ENCODE data around the gene MYZAP.
A peak's percentile ranks its signal among the peaks of the same experiment; 100 is the strongest.

The MYZAP gene

GRCh38 chr15:57563416-57563815 lies 28.3 kb upstream of the MYZAP start:
- no peak for DNase-seq

DNA sequence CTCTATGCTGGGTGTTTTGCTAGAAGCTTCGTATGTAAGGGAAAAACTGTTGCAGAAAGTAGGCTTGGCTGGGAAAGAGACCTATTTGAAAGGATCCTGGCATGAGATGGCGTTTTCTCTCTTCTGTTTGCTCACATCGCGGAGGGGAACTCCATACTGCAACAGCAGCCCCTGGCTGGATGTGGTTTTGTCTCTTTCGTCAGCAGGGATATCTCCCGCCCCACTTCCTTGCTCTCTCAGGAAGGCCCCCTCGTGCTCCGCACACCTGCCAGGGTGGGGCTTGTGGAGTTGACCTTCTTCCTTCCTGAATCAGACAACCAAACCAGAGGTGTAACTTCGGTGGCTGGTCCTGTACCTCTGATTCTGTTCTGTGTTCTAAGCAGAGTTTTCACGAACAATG lies 26.4 kb upstream of the MYZAP start:
- DNase-seq = peak; percentile 57

- no peak for DNase-seq
Observed at GRCh38 chr15:57566834-57567233, 24.9 kb upstream of the MYZAP start.

GRCh38 chr15:57567891-57568290 lies 23.8 kb upstream of the MYZAP start:
- no peak for DNase-seq

DNA sequence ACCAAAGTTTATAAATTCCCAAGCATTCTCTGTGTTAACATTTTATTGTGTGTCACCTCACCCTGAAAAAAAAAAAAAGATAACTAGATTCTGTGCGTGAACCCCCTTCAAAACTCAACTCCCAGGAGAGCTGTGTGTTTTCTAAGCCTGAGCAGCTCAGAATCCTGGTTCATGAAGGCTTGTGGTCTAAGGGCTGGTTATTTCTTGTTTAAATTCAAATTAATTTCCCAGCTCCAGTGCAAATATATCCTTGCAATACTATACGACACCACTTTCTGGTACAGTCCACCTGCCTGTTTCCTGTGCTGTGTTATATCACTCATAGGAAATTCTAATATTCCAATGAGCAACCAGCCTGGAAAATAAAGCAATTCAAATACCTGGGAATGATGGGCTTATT lies 23.4 kb upstream of the MYZAP start:
- no peak for DNase-seq

DNA sequence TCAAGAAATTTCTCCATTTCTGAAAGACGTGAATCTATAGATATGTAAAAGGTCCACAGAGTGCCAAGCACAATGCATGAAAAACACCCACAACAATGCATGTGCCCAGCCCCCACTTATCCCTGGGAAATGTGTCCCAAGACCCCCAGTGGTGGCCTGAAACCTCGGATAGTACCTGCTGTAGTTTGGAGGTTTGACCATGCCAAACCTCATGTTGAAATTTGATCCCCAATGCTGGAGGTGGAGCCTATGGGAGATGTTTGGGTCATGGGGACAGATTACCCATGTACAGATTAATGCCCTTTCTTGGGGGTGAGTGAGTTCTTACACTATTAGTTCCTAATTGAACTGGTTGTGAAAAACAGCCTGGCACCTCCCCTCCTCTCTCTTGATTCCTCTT lies 21.4 kb upstream of the MYZAP start:
- no peak for DNase-seq

DNA sequence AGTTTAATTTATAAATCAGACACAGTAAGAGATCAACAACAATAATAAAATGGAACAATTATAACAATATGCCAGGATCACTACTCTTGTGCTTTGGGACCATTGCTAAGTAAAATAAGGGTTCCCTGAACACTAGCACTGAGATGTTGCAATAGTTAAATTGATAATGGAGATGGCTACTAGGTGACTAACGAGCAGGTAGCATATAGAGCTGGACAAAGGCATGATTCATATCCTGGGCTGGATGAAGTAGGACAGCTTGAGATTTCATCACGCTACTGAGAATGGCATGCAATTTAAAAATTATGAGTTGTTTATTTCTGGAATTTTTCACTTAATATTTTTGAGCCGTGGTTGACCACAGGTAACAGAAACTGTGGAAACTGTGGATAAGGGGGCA lies 20.7 kb upstream of the MYZAP start:
- DNase-seq = no peak

DNA sequence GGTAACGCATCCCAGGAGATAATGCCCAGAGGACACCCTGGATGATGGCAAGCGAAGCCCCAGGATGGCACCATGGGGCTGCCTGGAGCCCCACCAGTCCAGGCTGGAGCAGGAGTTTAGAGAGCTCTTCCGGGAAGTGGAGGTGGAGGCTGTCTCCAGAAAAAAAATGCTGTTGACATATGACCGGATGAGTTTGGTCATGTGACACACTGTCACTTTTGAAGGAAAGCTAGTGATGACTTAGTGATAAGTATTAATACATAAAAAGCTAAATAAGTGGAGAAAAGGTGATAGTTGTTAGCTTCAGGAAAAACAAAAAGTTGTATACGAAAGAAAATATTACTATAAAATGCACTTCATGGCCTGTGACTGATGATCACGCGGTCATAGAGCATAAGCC lies 20.0 kb upstream of the MYZAP start:
- DNase-seq = no peak

DNA sequence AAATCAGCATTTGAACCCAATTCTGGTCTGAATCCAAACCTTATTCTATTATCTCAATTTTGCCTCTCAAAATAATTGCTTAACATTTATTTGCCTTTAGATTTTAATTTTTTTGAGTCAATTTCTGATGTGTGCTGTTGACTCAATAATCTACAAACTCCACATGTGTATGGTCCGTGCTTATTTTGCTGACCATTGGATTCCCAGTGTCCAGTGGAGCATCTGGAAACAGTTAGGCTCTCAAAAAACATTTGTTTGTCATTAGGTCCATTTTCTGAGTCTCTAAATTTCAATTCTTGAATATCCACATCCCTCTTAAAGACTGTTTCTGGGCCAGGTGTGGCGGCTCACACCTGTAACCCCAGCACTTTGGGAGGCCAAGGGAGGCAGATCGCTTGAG lies 19.2 kb upstream of the MYZAP start:
- no peak for DNase-seq

GRCh38 chr15:57573151-57573550 lies 18.6 kb upstream of the MYZAP start:
- DNase-seq = no peak

- DNase-seq = no peak
Observed at GRCh38 chr15:57575363-57575762, 16.3 kb upstream of the MYZAP start.

DNA sequence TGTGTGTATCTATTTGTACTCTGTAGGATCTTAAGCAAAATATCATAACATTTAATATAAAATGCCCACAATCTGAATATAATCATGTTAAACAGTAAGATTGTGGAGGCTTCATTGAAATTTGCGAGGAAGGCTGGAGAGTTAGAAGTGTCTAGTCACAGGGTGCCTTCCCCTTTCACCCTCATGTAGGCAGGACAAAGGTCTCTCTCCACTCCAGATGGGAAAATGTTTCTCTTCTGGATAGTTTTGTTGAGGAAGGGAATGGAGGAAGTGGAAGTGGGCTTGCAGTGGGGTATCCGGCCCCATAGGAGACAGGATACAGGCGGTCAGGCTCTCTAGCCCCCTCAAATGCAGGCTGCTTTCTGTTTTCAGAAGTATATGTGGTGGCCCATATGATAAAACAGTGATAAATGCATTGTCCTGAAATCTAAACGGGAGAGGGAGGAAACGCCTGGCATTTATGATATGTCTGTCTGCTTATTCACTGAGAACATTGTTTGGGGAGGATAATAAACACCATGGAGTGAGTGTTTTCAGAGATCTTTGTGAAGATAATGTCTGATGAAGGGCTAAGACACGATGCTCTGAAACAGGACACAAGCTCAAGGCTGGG lies 13.3 kb upstream of the MYZAP start:
- no peak for DNase-seq

DNA sequence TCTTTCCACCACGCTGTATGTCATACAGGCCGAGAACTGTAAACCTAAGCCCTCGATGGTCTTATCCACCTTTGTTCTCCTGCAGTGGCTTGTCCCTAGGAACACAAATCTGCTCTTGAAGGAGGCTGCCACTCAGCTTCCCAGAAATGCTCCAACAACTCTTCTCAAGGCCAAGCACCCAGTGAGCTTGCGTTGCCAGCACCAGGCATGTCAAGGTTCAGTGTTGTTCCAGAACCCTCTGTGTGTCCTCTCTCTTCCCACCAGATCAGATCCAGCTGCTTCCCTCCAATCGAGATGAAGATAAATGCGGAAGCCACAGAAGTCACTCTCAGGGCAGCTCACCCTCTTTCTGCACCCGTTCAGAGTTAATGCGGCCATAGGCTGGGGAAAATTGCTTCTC lies 11.3 kb upstream of the MYZAP start:
- no peak for DNase-seq

DNA sequence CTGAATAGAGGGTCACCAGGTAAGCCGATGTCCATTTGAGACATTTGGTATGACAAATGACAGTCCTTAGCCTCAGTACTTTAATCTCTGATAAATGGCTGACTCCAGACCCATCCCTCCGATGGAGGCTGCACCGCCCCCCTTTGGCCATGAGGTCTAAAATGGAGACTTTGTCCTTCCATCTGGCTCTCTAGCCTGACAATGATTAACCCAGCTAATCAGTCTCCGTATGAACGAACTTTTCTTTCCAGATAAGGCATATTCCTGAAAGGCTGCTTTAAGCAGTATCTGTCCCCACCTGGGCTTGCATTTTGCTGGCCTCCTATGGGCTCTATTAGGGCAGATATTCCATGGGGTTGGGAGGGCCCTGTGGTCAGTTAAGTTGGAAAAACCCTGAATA lies 10.8 kb upstream of the MYZAP start:
- no peak for DNase-seq

DNA sequence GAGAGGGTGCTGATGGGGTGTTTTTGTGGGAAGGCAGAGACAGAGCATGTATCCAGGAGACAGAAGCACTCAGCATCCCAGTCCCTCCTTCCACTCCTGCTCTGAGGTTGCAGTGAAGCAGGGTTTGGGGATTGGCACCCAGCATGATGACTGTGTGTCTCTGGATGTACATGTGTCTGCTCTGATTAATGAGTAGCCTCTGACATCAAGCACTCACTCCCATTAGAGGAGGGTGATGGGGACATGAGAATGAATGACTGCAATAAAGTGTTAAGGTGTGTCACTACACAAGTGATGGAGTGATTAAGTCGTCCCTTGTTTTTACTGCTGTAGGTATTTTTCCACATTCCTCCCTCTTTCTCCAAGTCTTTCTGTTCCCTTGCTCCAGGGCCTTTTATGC lies 9.6 kb upstream of the MYZAP start:
- no peak for DNase-seq

GRCh38 chr15:57583282-57583681 lies 8.4 kb upstream of the MYZAP start:
- DNase-seq = no peak

DNA sequence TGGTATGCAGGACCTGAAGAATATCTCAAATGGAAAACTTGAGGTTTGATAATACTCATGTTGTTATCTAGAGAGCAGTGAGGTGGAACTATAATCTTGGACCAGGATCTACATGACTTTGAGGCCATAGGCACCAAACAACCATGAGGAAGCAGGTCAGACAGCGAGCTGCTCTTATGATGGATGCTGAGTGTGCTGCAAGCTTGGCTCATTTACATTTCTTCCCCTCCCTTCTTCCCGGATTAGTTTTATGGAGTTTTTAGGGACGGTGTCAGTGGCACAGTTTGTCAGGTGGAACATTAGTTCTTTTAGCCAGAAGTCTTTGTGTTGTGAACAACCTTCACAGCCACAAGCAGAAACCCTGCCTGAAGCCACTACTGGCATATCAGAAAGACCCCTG lies 8.0 kb upstream of the MYZAP start:
- no peak for DNase-seq

DNA sequence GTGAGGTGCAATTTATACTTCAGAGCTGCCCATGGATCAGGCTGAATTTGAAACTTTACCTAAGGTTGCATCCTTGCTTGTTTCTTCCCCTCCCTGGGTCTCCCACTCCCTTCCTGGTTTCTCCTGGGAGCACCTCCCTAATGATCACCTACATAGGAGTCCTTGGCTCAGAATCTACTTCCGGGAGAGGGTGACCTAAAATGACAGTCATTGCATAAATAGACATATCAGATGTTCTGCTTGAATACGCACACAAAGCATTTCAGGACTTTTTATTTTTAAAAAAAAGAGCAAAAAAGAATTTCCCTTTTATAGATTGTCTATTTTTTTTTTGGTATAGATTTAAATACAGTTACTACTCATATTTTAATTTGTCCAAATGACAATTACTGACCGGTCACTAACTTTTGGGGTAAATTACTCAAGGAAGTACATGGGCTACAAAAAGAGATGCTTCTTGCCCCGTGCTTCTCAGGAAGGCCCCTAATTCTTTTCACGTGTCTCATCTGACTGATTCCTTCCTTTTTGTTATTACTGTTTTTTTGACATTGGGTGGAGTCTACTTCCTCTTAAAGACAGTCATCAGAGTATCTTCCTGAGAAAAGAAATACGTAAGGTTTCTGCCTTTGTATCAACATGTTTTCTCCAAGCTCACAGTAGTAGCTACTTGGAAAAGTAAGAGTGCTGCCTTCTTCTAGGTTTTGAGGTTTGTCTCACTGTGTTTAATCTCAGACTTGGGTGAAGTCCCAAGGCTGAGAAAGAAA lies 4.9 kb upstream of the MYZAP start:
- DNase-seq = peak; percentile 9

DNA sequence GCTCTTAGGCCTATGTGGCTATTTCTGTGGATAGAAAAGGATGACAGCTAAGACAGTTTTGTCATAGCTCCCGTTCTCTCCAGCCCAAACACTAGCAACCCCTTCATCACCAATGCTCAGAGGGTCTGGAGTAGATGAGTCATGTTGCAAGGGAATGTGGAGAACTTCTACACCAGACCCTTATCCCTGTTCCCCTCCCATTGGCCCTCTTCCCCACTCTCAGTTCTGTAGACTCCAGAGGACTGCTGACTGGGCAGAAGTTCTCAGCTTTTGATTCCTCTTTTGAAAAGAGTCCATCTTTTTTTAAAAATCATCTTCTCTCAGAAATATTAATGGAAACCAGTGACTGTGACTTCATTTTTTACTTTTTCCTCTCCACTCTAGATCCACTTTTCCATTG lies 2.4 kb upstream of the MYZAP start:
- no peak for DNase-seq

- DNase-seq = no peak
Observed at GRCh38 chr15:57589754-57590153, 1.9 kb upstream of the MYZAP start.

DNA sequence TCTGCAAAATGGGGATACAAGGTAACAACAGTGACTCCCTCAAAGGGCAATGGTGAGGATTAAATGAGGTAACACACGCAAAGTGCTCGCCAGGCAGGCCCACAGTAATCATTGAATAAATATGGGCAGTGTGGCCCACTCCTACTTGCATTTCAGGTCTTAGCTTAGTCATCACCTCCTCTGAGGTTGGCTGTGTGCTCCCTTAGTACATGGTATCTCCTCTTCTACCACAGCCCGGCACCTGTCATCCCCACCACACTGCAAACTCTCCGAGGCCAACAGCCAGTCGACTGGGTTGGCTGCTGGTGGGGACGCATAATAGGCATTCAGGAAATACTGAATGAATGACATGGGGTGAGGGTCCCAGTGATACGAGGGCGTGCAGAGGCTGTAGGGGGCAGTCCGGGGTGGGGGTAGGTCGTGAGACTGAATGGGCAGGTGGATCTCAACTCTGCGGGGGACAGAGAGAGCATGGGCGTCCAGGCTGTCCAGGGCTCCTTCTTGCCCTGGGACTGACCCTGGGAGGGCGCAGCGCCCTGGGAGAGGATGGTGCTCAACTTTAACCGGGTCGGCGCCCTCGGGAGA lies 375 bp upstream of the MYZAP start:
- no peak for DNase-seq

- DNase-seq = no peak
Observed at GRCh38 chr15:57592426-57592825, 722 bp downstream of the MYZAP start.

DNA sequence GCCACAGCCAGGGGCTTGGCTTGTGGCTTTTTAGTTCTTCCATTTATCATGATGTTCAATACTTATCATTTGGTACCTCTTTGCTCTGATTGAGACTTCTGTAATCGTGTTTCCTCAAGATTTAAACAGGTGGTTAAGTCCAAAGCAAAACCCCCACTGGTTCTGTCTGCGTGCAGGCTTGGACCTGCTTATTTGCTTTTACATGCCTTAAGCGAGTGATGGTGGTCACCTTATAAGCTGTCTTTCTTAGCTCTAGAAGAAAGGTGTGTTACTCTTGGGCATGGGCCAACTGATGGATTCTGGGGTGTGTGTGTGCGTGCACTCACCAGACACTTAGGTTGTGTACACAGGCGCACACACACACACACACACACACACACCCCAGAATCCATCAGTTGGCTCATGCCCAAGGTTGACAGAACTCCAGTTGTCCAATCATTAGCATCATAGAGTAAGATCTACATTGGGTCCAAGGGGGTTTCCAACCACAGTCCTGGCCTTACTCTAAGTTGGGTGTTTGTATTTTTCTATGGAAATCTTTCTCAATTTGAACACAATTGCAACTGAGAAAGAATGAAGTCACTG lies 1.2 kb downstream of the MYZAP start:
- DNase-seq = no peak

- DNase-seq = no peak
Observed at GRCh38 chr15:57594479-57594878, 2.8 kb downstream of the MYZAP start.
